ENCODE results near the gene CXCL6.

GRCh38 chr4:73867783-73868182, 31.3 kb downstream of the CXCL6 start:
- TF ChIP-seq, protein P1, sequence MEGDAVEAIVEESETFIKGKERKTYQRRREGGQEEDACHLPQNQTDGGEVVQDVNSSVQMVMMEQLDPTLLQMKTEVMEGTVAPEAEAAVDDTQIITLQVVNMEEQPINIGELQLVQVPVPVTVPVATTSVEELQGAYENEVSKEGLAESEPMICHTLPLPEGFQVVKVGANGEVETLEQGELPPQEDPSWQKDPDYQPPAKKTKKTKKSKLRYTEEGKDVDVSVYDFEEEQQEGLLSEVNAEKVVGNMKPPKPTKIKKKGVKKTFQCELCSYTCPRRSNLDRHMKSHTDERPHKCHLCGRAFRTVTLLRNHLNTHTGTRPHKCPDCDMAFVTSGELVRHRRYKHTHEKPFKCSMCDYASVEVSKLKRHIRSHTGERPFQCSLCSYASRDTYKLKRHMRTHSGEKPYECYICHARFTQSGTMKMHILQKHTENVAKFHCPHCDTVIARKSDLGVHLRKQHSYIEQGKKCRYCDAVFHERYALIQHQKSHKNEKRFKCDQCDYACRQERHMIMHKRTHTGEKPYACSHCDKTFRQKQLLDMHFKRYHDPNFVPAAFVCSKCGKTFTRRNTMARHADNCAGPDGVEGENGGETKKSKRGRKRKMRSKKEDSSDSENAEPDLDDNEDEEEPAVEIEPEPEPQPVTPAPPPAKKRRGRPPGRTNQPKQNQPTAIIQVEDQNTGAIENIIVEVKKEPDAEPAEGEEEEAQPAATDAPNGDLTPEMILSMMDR (IDR thresholded peaks at IDR 0.05), result no peak
- TF ChIP-seq POLR2A (IDR thresholded peaks at IDR 0.05) (no peak), POLR2AphosphoS5 (IDR thresholded peaks at IDR 0.05) (no peak), EP300 (IDR thresholded peaks at IDR 0.05) (no peak)
